Cardiac septum (tissue), 1 donor: Measurements from ENCODE around the gene TTC9C. TPM values are rescaled to one million over a fixed set of nuclear protein-coding genes. Genes with fewer than 3 reads are reported as not detected.

ENCODE experiments used
- DNase-seq: peaks from one replicate; pipeline ENCODE4 v3.0.0-alpha.2; 2020; ENCODE audit warnings: low spot score
- intact Hi-C: fragments of 100-400 bp; cut with DNase I; formaldehyde crosslinking; loops from one replicate; pipeline ENCODE4 v1.14.0; 2022
- total RNA-seq: library from RNA; stranded (reverse); fragmentation: NEBNext Ultra II Directional; extraction: Animal tissue kit (Norgen Biotek cat#: 25700); gene quantifications from one replicate; pipeline ENCODE4 v1.2.1, GENCODE V29; 2021
- donor health status: DM: no; HTN: no; CAD: no.

Gene TTC9C
- total RNA-seq, 1 donor from 2014 or later = 13.6 TPM

GRCh38 chr11:62782753-62783152 is 54.5 kb downstream of the TTC9C start:
- DNase-seq = no peak
- intact Hi-C loops = no loop called here

GRCh38 chr11:62786318-62787004 is 58.2 kb downstream of the TTC9C start:
- intact Hi-C loops = loop anchor here (1.0 to 2.0 kb wide), 4 partner anchors 18 to 95 kb away; partner anchors contain the start of genes NXF1 and WDR74
- peak; percentile 93 for DNase-seq

- intact Hi-C loops = loop anchor here (2.0 kb wide), 3 partner anchors 18 to 76 kb away; partner anchors contain the start of genes NXF1 and WDR74
- DNase-seq = peak; percentile 98
Observed at GRCh38 chr11:62787005-62787759, 58.9 kb downstream of the TTC9C start, which contains the start of gene TMEM179B. TMEM179B (plus strand) TSS chr11:62787402; CDS start chr11:62787432, 30 bp downstream.

Other genes with a start within 250 kb of the TTC9C start
- gene AHNAK, start 181.7 kb upstream of the TTC9C start, total RNA-seq = 485 TPM
- 735 TPM for gene EEF1G, start 154.6 kb upstream of the TTC9C start, total RNA-seq
- gene TUT1, start 137.0 kb upstream of the TTC9C start, total RNA-seq = 11.7 TPM
- 36.8 TPM for gene MTA2, start 126.6 kb upstream of the TTC9C start, total RNA-seq
- 29.6 TPM for gene EML3, start 115.7 kb upstream of the TTC9C start, total RNA-seq
- gene ROM1, start 115.2 kb upstream of the TTC9C start, total RNA-seq = 6.0 TPM
- 16.0 TPM for gene B3GAT3, start 106.5 kb upstream of the TTC9C start, total RNA-seq
- 99.8 TPM for gene GANAB, start 81.9 kb upstream of the TTC9C start, total RNA-seq
- gene INTS5, start 75.2 kb upstream of the TTC9C start, total RNA-seq = 10.0 TPM
- gene C11orf98, start 63.3 kb upstream of the TTC9C start, total RNA-seq = 25.4 TPM
- gene CSKMT, start 63.2 kb upstream of the TTC9C start, total RNA-seq = 7.5 TPM
- 6.9 TPM for gene UQCC3, start 56.8 kb upstream of the TTC9C start, total RNA-seq
- 2.4 TPM for gene LBHD1, start 56.2 kb upstream of the TTC9C start, total RNA-seq
- 62.9 TPM for gene UBXN1, start 49.4 kb upstream of the TTC9C start, total RNA-seq
- 2.9 TPM for gene LRRN4CL, start 39.0 kb upstream of the TTC9C start, total RNA-seq
- 13.3 TPM for gene BSCL2, start 21.1 kb upstream of the TTC9C start, total RNA-seq
- 0.27 TPM for gene GNG3, start 20.8 kb upstream of the TTC9C start, total RNA-seq
- gene HNRNPUL2, start 1.0 kb upstream of the TTC9C start, total RNA-seq = 34.8 TPM
- gene ZBTB3, start 25.7 kb downstream of the TTC9C start, total RNA-seq = 10.9 TPM
- 45.3 TPM for gene POLR2G, start 33.1 kb downstream of the TTC9C start, total RNA-seq
- gene TAF6L, start 42.9 kb downstream of the TTC9C start, total RNA-seq = 9.7 TPM
- gene TMEM179B, start 58.9 kb downstream of the TTC9C start, total RNA-seq = 12.0 TPM
- gene TMEM223, start 63.5 kb downstream of the TTC9C start, total RNA-seq = 17.7 TPM
- gene NXF1, start 77.0 kb downstream of the TTC9C start, total RNA-seq = 36.7 TPM
- 19.7 TPM for gene STX5, start 103.6 kb downstream of the TTC9C start, total RNA-seq
- gene TEX54, start 104.4 kb downstream of the TTC9C start, total RNA-seq = not detected
- 22.8 TPM for gene WDR74, start 111.1 kb downstream of the TTC9C start, total RNA-seq
- 38.6 TPM for gene SLC3A2, start 152.4 kb downstream of the TTC9C start, total RNA-seq
- not detected for gene CHRM1, start 192.9 kb downstream of the TTC9C start, total RNA-seq